ENCODE measurements around the gene NXPH3.
"Not testable (repeated sequence)": the region's sequence is repeated elsewhere in the genome, so short reads cannot be mapped to it uniquely, and the experiment has no call there.

DNA sequence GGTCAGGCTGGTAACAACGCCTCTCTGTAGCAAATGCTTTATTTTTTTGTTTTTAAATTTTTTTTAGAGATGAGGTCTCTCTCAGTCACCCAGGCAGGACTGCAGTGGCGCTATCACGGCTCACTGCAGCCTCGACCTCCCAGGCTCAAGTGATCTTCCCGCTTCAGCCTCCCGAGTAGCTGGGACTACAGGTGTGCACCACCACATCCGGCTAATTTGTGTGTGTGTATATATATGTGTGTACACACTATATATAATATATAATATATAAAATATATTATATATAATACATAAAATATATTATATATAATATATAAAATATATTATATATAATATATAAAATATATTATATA, 7.0 kb upstream of the NXPH3 start:
- TF ChIP-seq, protein P1, sequence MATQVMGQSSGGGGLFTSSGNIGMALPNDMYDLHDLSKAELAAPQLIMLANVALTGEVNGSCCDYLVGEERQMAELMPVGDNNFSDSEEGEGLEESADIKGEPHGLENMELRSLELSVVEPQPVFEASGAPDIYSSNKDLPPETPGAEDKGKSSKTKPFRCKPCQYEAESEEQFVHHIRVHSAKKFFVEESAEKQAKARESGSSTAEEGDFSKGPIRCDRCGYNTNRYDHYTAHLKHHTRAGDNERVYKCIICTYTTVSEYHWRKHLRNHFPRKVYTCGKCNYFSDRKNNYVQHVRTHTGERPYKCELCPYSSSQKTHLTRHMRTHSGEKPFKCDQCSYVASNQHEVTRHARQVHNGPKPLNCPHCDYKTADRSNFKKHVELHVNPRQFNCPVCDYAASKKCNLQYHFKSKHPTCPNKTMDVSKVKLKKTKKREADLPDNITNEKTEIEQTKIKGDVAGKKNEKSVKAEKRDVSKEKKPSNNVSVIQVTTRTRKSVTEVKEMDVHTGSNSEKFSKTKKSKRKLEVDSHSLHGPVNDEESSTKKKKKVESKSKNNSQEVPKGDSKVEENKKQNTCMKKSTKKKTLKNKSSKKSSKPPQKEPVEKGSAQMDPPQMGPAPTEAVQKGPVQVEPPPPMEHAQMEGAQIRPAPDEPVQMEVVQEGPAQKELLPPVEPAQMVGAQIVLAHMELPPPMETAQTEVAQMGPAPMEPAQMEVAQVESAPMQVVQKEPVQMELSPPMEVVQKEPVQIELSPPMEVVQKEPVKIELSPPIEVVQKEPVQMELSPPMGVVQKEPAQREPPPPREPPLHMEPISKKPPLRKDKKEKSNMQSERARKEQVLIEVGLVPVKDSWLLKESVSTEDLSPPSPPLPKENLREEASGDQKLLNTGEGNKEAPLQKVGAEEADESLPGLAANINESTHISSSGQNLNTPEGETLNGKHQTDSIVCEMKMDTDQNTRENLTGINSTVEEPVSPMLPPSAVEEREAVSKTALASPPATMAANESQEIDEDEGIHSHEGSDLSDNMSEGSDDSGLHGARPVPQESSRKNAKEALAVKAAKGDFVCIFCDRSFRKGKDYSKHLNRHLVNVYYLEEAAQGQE (tag by site-specific recombination; IDR thresholded peaks at IDR 0.05): not testable (repeated sequence)
- TF ChIP-seq, protein P2, sequence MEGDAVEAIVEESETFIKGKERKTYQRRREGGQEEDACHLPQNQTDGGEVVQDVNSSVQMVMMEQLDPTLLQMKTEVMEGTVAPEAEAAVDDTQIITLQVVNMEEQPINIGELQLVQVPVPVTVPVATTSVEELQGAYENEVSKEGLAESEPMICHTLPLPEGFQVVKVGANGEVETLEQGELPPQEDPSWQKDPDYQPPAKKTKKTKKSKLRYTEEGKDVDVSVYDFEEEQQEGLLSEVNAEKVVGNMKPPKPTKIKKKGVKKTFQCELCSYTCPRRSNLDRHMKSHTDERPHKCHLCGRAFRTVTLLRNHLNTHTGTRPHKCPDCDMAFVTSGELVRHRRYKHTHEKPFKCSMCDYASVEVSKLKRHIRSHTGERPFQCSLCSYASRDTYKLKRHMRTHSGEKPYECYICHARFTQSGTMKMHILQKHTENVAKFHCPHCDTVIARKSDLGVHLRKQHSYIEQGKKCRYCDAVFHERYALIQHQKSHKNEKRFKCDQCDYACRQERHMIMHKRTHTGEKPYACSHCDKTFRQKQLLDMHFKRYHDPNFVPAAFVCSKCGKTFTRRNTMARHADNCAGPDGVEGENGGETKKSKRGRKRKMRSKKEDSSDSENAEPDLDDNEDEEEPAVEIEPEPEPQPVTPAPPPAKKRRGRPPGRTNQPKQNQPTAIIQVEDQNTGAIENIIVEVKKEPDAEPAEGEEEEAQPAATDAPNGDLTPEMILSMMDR (tag by site-specific recombination; IDR thresholded peaks at IDR 0.05): not testable (repeated sequence)
- TF ChIP-seq TCF7L2 (IDR thresholded peaks at IDR 0.05; ENCODE audit: borderline replicate concordance, low read depth, low read length); ZNF324 (tag by site-specific recombination; IDR thresholded peaks at IDR 0.05); ZNF549 (tag by site-specific recombination; IDR thresholded peaks at IDR 0.05); ZNF777 (tag by site-specific recombination; IDR thresholded peaks at IDR 0.05; ENCODE audit: borderline replicate concordance); ZNF292 (tag by site-specific recombination; IDR thresholded peaks at IDR 0.05; ENCODE audit: borderline replicate concordance, low read depth); ZNF394 (tag by site-specific recombination; IDR thresholded peaks at IDR 0.05; ENCODE audit: borderline replicate concordance); ZNF623 (tag by site-specific recombination; IDR thresholded peaks at IDR 0.05): not testable (repeated sequence)
- TF ChIP-seq, protein P3, sequence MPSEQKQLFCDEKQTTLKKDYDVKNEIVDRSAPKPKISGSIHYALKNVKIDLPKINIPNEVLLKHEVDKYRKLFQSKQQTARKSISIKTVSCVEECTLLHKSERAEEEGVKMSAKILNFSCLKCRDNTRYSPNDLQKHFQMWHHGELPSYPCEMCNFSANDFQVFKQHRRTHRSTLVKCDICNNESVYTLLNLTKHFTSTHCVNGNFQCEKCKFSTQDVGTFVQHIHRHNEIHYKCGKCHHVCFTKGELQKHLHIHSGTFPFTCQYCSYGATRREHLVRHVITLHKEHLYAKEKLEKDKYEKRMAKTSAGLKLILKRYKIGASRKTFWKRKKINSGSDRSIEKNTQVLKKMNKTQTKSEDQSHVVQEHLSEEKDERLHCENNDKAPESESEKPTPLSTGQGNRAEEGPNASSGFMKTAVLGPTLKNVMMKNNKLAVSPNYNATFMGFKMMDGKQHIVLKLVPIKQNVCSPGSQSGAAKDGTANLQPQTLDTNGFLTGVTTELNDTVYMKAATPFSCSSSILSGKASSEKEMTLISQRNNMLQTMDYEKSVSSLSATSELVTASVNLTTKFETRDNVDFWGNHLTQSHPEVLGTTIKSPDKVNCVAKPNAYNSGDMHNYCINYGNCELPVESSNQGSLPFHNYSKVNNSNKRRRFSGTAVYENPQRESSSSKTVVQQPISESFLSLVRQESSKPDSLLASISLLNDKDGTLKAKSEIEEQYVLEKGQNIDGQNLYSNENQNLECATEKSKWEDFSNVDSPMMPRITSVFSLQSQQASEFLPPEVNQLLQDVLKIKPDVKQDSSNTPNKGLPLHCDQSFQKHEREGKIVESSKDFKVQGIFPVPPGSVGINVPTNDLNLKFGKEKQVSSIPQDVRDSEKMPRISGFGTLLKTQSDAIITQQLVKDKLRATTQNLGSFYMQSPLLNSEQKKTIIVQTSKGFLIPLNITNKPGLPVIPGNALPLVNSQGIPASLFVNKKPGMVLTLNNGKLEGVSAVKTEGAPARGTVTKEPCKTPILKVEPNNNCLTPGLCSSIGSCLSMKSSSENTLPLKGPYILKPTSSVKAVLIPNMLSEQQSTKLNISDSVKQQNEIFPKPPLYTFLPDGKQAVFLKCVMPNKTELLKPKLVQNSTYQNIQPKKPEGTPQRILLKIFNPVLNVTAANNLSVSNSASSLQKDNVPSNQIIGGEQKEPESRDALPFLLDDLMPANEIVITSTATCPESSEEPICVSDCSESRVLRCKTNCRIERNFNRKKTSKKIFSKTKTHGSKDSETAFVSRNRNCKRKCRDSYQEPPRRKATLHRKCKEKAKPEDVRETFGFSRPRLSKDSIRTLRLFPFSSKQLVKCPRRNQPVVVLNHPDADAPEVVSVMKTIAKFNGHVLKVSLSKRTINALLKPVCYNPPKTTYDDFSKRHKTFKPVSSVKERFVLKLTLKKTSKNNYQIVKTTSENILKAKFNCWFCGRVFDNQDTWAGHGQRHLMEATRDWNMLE (tag by site-specific recombination; conservative IDR thresholded peaks at IDR 0.05; ENCODE audit: low read depth): not testable (repeated sequence)
- TF ChIP-seq, protein P4, sequence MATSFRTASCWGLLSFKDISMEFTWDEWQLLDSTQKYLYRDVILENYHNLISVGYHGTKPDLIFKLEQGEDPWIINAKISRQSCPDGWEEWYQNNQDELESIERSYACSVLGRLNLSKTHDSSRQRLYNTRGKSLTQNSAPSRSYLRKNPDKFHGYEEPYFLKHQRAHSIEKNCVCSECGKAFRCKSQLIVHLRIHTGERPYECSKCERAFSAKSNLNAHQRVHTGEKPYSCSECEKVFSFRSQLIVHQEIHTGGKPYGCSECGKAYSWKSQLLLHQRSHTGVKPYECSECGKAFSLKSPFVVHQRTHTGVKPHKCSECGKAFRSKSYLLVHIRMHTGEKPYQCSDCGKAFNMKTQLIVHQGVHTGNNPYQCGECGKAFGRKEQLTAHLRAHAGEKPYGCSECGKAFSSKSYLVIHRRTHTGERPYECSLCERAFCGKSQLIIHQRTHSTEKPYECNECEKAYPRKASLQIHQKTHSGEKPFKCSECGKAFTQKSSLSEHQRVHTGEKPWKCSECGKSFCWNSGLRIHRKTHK (tag by site-specific recombination; IDR thresholded peaks at IDR 0.05): not testable (repeated sequence)
